Measurements from ENCODE around the gene SENP7. TPM values are rescaled to one million over a fixed set of nuclear protein-coding genes. Genes with fewer than 3 reads are reported as not detected.

Gene SENP7
- total RNA-seq, 1 donor from 2014 or later: 11.8 TPM

DNA sequence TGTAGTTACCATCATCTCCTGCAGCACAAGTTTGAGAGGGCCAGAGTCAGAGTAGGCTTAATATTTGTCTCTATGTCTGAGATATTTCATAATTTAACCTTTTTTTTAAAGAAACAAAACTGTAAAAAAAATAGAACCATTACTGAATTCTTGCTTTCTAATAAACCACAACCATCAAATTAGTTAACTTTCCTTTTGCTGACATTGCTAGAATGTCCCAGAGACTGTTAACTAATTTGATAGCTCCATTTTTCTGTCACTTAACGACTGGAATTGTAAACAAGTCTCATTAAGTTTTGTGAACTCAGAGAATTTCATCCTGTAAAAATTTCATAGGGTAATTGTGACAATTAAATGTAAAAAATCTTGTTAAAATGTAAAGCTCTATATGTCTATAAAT is 228.3 kb downstream of the SENP7 start:
- no peak for DNase-seq (ENCODE audit: low read depth)
- H3K4me3 ChIP-seq (ENCODE audit: low read depth, low read length): no peak overlapping the region
- no peak for TF ChIP-seq CTCF (conservative IDR thresholded peaks at IDR 0.05; ENCODE audit: low read depth, low read length)

GRCh38 chr3:101281521-101282030 is 231.4 kb downstream of the SENP7 start:
- DNase-seq (ENCODE audit: low read depth): no peak
- no peak for TF ChIP-seq CTCF (conservative IDR thresholded peaks at IDR 0.05; ENCODE audit: low read depth, low read length)
- H3K4me3 ChIP-seq (ENCODE audit: low read depth, low read length): no peak overlapping the region

DNA sequence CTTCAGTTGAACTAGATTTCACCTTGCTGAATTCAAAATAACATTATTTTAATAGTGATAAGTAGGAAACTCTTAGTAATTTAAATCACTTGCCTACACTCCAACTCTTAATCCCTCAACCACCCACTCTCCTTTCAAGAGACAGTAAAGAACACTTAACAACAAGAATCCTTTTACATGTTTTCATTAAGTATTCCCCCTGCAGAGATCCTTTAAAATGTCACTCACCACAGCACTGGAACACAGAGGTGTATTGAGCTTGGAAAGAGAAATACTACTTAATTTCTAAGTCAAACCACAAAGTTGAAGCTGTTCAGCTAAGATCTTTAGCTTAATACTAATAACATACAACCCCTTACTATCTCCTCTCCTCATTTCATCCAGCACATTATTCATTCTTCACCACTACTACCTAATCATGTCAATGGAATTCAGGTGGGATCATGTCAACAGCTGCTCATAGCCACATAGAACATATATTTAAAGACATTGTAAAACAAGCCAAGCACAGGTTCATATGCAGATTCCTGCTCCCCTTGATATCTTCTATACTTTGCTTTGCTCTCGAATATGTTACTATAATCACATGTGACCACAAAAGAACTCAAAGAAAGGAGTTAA is 233.1 kb downstream of the SENP7 start:
- DNase-seq (ENCODE audit: low read depth): no peak
- no peak overlapping the region for H3K4me3 ChIP-seq (ENCODE audit: low read depth, low read length)
- TF ChIP-seq CTCF (conservative IDR thresholded peaks at IDR 0.05; ENCODE audit: low read depth, low read length): no peak

- no peak for DNase-seq (ENCODE audit: low read depth)
- no peak overlapping the region for H3K4me3 ChIP-seq (ENCODE audit: low read depth, low read length)
- no peak for TF ChIP-seq CTCF (conservative IDR thresholded peaks at IDR 0.05; ENCODE audit: low read depth, low read length)
Observed at GRCh38 chr3:101279162-101279561, 233.8 kb downstream of the SENP7 start.

GRCh38 chr3:101278727-101279126 is 234.3 kb downstream of the SENP7 start:
- no peak overlapping the region for H3K4me3 ChIP-seq (ENCODE audit: low read depth, low read length)
- no peak for DNase-seq (ENCODE audit: low read depth)
- TF ChIP-seq CTCF (conservative IDR thresholded peaks at IDR 0.05; ENCODE audit: low read depth, low read length): no peak

Other genes with a start within 250 kb of the SENP7 start
- gene IMPG2, start 192.6 kb downstream of the SENP7 start, total RNA-seq: under 0.01 TPM in 2 replicates
- 33.3 and 39.4 TPM in 2 replicates for gene TRMT10C, start 48.7 kb upstream of the SENP7 start, total RNA-seq
- gene PCNP, start 61.0 kb upstream of the SENP7 start, total RNA-seq: 54.7 and 57.9 TPM in 2 replicates
- 11.8 and 12.8 TPM in 2 replicates for gene ZBTB11, start 163.9 kb upstream of the SENP7 start, total RNA-seq
- gene RPL24, start 173.5 kb upstream of the SENP7 start, total RNA-seq: 2,026 and 2,298 TPM in 2 replicates
- 7.9 and 9.3 TPM in 2 replicates for gene CEP97, start 211.4 kb upstream of the SENP7 start, total RNA-seq